Stimulated activated CD4-positive, alpha-beta T cell treated with anti-CD3 and anti-CD28 coated beads, Interleukin-15, amount 100 ng/mL, for 48 hours (primary cell): Measurements from ENCODE around the gene OR13J1.
A peak's percentile ranks its signal among the peaks of the same experiment; 100 is the strongest.
"Not testable (repeated sequence)": the region's sequence is repeated elsewhere in the genome, so short reads cannot be mapped to it uniquely, and the experiment has no call there.

Experiments
- DNase-seq, 2 donors: peaks; one replicate each; pipeline ENCODE4 v3.0.0-alpha.2; 2020; ENCODE audit warnings: low read depth in 2 of 2

Gene OR13J1

GRCh38 chr9:35904338-35904737, 34.1 kb upstream of the OR13J1 start:
- DNase-seq = no peak

GRCh38 chr9:35903049-35903448, 32.8 kb upstream of the OR13J1 start:
- DNase-seq = no peak

GRCh38 chr9:35899021-35899420, 28.8 kb upstream of the OR13J1 start:
- no peak for DNase-seq

GRCh38 chr9:35898337-35898736, 28.1 kb upstream of the OR13J1 start:
- no peak for DNase-seq

GRCh38 chr9:35897376-35898099, 27.3 kb upstream of the OR13J1 start:
- not testable (repeated sequence) for DNase-seq

- no peak for DNase-seq
Observed at GRCh38 chr9:35896570-35896969, 26.4 kb upstream of the OR13J1 start.

GRCh38 chr9:35892051-35892450, 21.9 kb upstream of the OR13J1 start:
- no peak for DNase-seq

GRCh38 chr9:35891646-35892045, 21.4 kb upstream of the OR13J1 start:
- DNase-seq = no peak

- not testable (repeated sequence) for DNase-seq
Observed at GRCh38 chr9:35884908-35885307, 14.7 kb upstream of the OR13J1 start.

- no peak for DNase-seq
Observed at GRCh38 chr9:35882996-35883395, 12.8 kb upstream of the OR13J1 start.

- peak; percentile 59 to 66 for DNase-seq
Observed at GRCh38 chr9:35882263-35882848, 12.2 kb upstream of the OR13J1 start.

- no peak for DNase-seq
Observed at GRCh38 chr9:35872505-35872904, 2.3 kb upstream of the OR13J1 start.

- DNase-seq = no peak
Observed at GRCh38 chr9:35871545-35871944, 1.3 kb upstream of the OR13J1 start.

- no peak for DNase-seq
Observed at GRCh38 chr9:35869621-35870216, 482 bp downstream of the OR13J1 start.

- DNase-seq = no peak
Observed at GRCh38 chr9:35868933-35869332, 1.3 kb downstream of the OR13J1 start.

- DNase-seq = no peak
Observed at GRCh38 chr9:35867538-35867937, 2.7 kb downstream of the OR13J1 start.

GRCh38 chr9:35864695-35865255, 5.4 kb downstream of the OR13J1 start:
- DNase-seq = no peak

- no peak for DNase-seq
Observed at GRCh38 chr9:35863583-35863982, 6.6 kb downstream of the OR13J1 start.

- no peak for DNase-seq
Observed at GRCh38 chr9:35862328-35862727, 7.9 kb downstream of the OR13J1 start.

- DNase-seq = no peak
Observed at GRCh38 chr9:35861161-35861897, 8.9 kb downstream of the OR13J1 start.

- no peak for DNase-seq
Observed at GRCh38 chr9:35859990-35860339, 10.2 kb downstream of the OR13J1 start.

- peak in 1 of 2 donors; percentile 7 for DNase-seq
Observed at GRCh38 chr9:35859310-35859989, 10.8 kb downstream of the OR13J1 start.
